H1 (cell line): ENCODE measurements around the gene DCDC1. TPM values are rescaled to one million over a fixed set of nuclear protein-coding genes. Genes with fewer than 3 reads are reported as not detected.

ENCODE experiments used
- CTCF ChIA-PET: fragments of 300-600 bp; sonication (Branson Sonifier 250); formaldehyde crosslinking; loops from one replicate; lab custom pipeline; 2021; ENCODE audit not compliant: partially characterized antibody; lab: Charles Lee
- POLR2A ChIA-PET: fragments of 300-600 bp; sonication (Branson Sonifier 250); formaldehyde crosslinking; loops from one replicate; lab custom pipeline; 2021; ENCODE audit warnings: inconsistent platforms; ENCODE audit not compliant: partially characterized antibody; lab: Charles Lee
- DNase-seq, 2 experiments: peaks; one replicate each; pipeline versions ENCODE4 v3.0.0 to v3.0.0-alpha.2; 2010 to 2022; ENCODE audit warnings: low spot score in 2 of 2, low read depth in 1 of 2, mixed read lengths in 1 of 2
- FAIRE-seq: peaks from 2 replicates; lab custom pipeline; 2011; peaks lifted over from hg19 to GRCh38; lab: Jason Lieb, UNC
- H2AFZ ChIP-seq: 2 replicates; pipeline ENCODE4 v1.8.1; 2012; ENCODE audit warnings: low read length, inconsistent platforms
- H2AK5ac ChIP-seq: 2 replicates; pipeline ENCODE4 v1.6.1; 2013; ENCODE audit warnings: low read depth, low read length
- H2BK120ac ChIP-seq: replicated peaks from 2 replicates; pipeline ENCODE3; 2013; ENCODE audit warnings: low read depth, low read length, inconsistent platforms
- H2BK12ac ChIP-seq: 2 replicates; pipeline ENCODE4 v1.6.1; 2013; ENCODE audit warnings: low read depth, low read length
- H2BK15ac ChIP-seq: 2 replicates; pipeline ENCODE4 v1.6.1; 2013; ENCODE audit warnings: low read length
- H2BK20ac ChIP-seq: 2 replicates; pipeline ENCODE4 v1.6.1; 2013; ENCODE audit warnings: low read length
- H2BK5ac ChIP-seq: 2 replicates; pipeline ENCODE4 v1.6.1; 2013; ENCODE audit warnings: low read depth, low read length
- H3K14ac ChIP-seq: 2 replicates; pipeline ENCODE4 v1.6.1; 2013; ENCODE audit warnings: inconsistent platforms; ENCODE audit not compliant: insufficient read length
- H3K18ac ChIP-seq: 2 replicates; pipeline ENCODE4 v1.6.1; 2013; ENCODE audit warnings: low read length; ENCODE audit errors: extremely low read depth
- H3K23ac ChIP-seq: 2 replicates; pipeline ENCODE4 v1.6.1; 2013; ENCODE audit warnings: inconsistent platforms; ENCODE audit not compliant: insufficient read length
- H3K23me2 ChIP-seq: 2 replicates; pipeline ENCODE4 v1.6.1; 2013; ENCODE audit warnings: low read depth, low read length
- H3K27ac ChIP-seq: 2 replicates; pipeline ENCODE4 v1.6.1; 2011; ENCODE audit warnings: low read depth, low read length, inconsistent platforms
- H3K27me3 ChIP-seq, 4 experiments: replicated peaks in 1 of 4; 1 replicate in 1 of 4; 2 replicates in 3 of 4; pipeline versions ENCODE4 v1.6.1 to v1.8.1; 2011 to 2013; ENCODE audit warnings: low read length in 3 of 4, mild to moderate bottlenecking in 3 of 4, inconsistent platforms in 2 of 4, mixed read lengths in 2 of 4, moderate library complexity in 1 of 4; ENCODE audit not compliant: control insufficient read depth in 3 of 4, insufficient read depth in 3 of 4; ENCODE audit errors: extremely low read depth in 1 of 4
- H3K36me3 ChIP-seq, 4 experiments: 2 replicates each; pipeline versions ENCODE4 v1.6.1 to v1.8.1; 2011 to 2013; ENCODE audit warnings: mild to moderate bottlenecking in 4 of 4, low read length in 3 of 4, moderate library complexity in 2 of 4, control low read depth in 1 of 4, inconsistent platforms in 1 of 4; ENCODE audit not compliant: insufficient read depth in 4 of 4, control insufficient read depth in 2 of 4
- H3K4ac ChIP-seq: replicated peaks from 2 replicates; pipeline ENCODE3; 2013; ENCODE audit warnings: low read length, low read depth, mixed read lengths, inconsistent platforms; ENCODE audit not compliant: insufficient read length
- H3K4me1 ChIP-seq, 4 experiments: replicated peaks in 1 of 4; 1 replicate in 1 of 4; 2 replicates in 3 of 4; pipeline versions ENCODE4 v1.6.1 to v1.8.1; 2011 to 2013; ENCODE audit warnings: low read length in 3 of 4, inconsistent platforms in 2 of 4, mixed read lengths in 1 of 4; ENCODE audit not compliant: insufficient read depth in 4 of 4, control insufficient read depth in 3 of 4
- H3K4me2 ChIP-seq, 2 experiments: 2 replicates each; pipeline versions ENCODE4 v1.6.1 to v1.8.1; 2011 to 2013; ENCODE audit warnings: low read depth in 2 of 2, low read length in 2 of 2, control low read depth in 1 of 2, inconsistent platforms in 1 of 2, mild to moderate bottlenecking in 1 of 2; ENCODE audit not compliant: insufficient read depth in 1 of 2
- H3K4me3 ChIP-seq, 4 experiments: fragments of 200-600, 300-600 bp in 1 of 4; sonication (generic), shearing (Covaris generic), sonication (Bioruptor Twin) in 1 of 4; 2 replicates each; pipeline versions ENCODE4 v1.5.1 to v1.8.1; 2011 to 2016; ENCODE audit warnings: low read length in 4 of 4, low read depth in 3 of 4, control low read depth in 2 of 4, inconsistent platforms in 2 of 4, mild to moderate bottlenecking in 2 of 4, mixed read lengths in 1 of 4, moderate library complexity in 1 of 4; ENCODE audit not compliant: insufficient read depth in 2 of 4; ENCODE audit errors: extremely low read depth in 1 of 4
- H3K56ac ChIP-seq: replicated peaks from 2 replicates; pipeline ENCODE3; 2013; ENCODE audit warnings: low read depth, mild to moderate bottlenecking, mixed read lengths, low read length, inconsistent platforms; ENCODE audit not compliant: insufficient read length
- H3K79me1 ChIP-seq: 2 replicates; pipeline ENCODE4 v1.6.1; 2013; ENCODE audit warnings: low read depth, low read length, control low read depth
- H3K79me2 ChIP-seq, 2 experiments: 2 replicates each; pipeline versions ENCODE4 v1.6.1 to v1.8.1; 2012 to 2013; ENCODE audit warnings: low read length in 2 of 2, mild to moderate bottlenecking in 2 of 2, inconsistent platforms in 1 of 2; ENCODE audit not compliant: insufficient read depth in 2 of 2, control insufficient read depth in 1 of 2
- H3K9ac ChIP-seq, 4 experiments: replicated peaks in 1 of 4; 1 replicate in 1 of 4; 2 replicates in 3 of 4; pipeline versions ENCODE4 v1.6.1 to v1.8.1; 2011 to 2013; ENCODE audit warnings: low read depth in 3 of 4, low read length in 3 of 4, control low read depth in 2 of 4, mild to moderate bottlenecking in 2 of 4, moderate library complexity in 2 of 4, inconsistent platforms in 1 of 4; ENCODE audit errors: extremely low read depth in 1 of 4
- H3K9me3 ChIP-seq, 2 experiments: 2 replicates each; pipeline versions ENCODE4 v1.6.1 to v1.8.1; 2012 to 2013; ENCODE audit warnings: mild to moderate bottlenecking in 2 of 2, moderate library complexity in 2 of 2, control low read depth in 1 of 2, inconsistent platforms in 1 of 2, low read depth in 1 of 2, low read length in 1 of 2, mixed read lengths in 1 of 2; ENCODE audit not compliant: insufficient read depth in 2 of 2
- H4K20me1 ChIP-seq, 2 experiments: replicated peaks in 1 of 2; 2 replicates each; pipeline versions ENCODE3 to v1.8.1; 2011 to 2013; ENCODE audit warnings: inconsistent platforms in 2 of 2, low read length in 2 of 2, mild to moderate bottlenecking in 1 of 2; ENCODE audit not compliant: insufficient read depth in 2 of 2, control insufficient read depth in 1 of 2
- H4K5ac ChIP-seq: 2 replicates; pipeline ENCODE4 v1.6.1; 2013; ENCODE audit warnings: low read length, low read depth, mixed read lengths, inconsistent platforms; ENCODE audit not compliant: insufficient read length
- H4K8ac ChIP-seq: 2 replicates; pipeline ENCODE4 v1.8.0; 2013; ENCODE audit warnings: mild to moderate bottlenecking, moderate library complexity, low read length, inconsistent platforms; ENCODE audit not compliant: insufficient read depth; ENCODE audit errors: extremely low read depth
- H4K91ac ChIP-seq: replicated peaks from 2 replicates; pipeline ENCODE3; 2013; ENCODE audit warnings: low read length, mixed read lengths, inconsistent platforms; ENCODE audit not compliant: insufficient read length
- RAD21 ChIP-seq, 2 experiments: IDR thresholded peaks in 1 of 2; conservative IDR thresholded peaks in 1 of 2; 2 replicates each; pipeline ENCODE4 v1.6.1; 2011; ENCODE audit warnings: low read depth in 2 of 2, low read length in 2 of 2, improper control_type of control experiment in 1 of 2, inconsistent platforms in 1 of 2, mild to moderate bottlenecking in 1 of 2, moderate library complexity in 1 of 2
- WGBS, 2 experiments: shearing (Covaris generic) in 1 of 2; methylation state at CpG; one replicate each; pipeline versions ENCODE4 v1.1.6 to v1.1.7; 2013 to 2015; ENCODE audit warnings: low lambda C conversion rate in 2 of 2, mixed read lengths in 2 of 2, inconsistent platforms in 1 of 2, low coverage in 1 of 2, missing lambda C conversion rate in 1 of 2; ENCODE audit not compliant: insufficient replicate concordance in 2 of 2, insufficient coverage in 1 of 2, insufficient read length in 1 of 2; ENCODE audit errors: extremely low coverage in 1 of 2, missing lambda C conversion rate in 1 of 2; 5-methylcytosine and 5-hydroxymethylcytosine counted together
- polyA plus RNA-seq, 7 experiments: library from polyadenylated mRNA; depleted of rRNA in 3 of 7; stranded (reverse) in 5 of 7; unstranded in 2 of 7; fragments of >200 nt in 5 of 7; fragments of 200-250 nt in 2 of 7; gene quantifications; 1 replicate in 5 of 7; 2 replicates in 1 of 7; 4 replicates in 1 of 7; pipeline versions ENCODE4 v1.2.1 to v1.2.3, GENCODE V29; 2011 to 2013; ENCODE audit warnings: missing spikeins in 2 of 7, mixed read lengths in 2 of 7
- total RNA-seq: library from RNA; stranded (reverse); fragmentation: NEBNext Ultra II Directional; extraction: Animal tissue kit (Norgen Biotek cat#: 25700); gene quantifications from 2 replicates; pipeline ENCODE4 v1.2.1, GENCODE V29; 2021
- TF ChIP-seq, protein P1 (sequence below): IDR thresholded peaks from 2 replicates; pipeline ENCODE4 v1.6.1; 2012; ENCODE audit warnings: inconsistent platforms

Gene DCDC1
- total and polyA plus RNA-seq, 2 of the 8 experiments (the other 6 are each of a cell fraction or from before 2014, with no cell fraction given): 0.15 to 0.56 TPM

DNA sequence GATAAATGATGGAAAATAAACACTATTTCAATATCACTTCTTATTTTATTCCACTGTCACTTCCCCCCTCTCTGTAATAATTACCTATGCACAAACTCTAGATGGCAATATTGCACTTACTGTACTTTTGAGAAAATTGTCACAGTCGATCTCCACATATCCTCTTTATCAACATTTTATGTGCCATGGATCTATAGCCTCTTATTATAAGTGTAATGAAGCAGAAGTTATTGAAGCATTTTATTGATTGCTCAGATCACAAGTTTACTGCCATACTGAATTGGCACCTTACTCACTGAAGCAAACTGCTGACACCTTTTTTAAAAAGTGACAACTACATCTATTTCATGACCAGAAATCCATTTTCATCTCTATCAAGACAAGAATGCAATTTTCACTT, 133.4 kb downstream of the DCDC1 start:
- WGBS, 2 experiments: 76% methylated on average over 1 of the region's 1 CpG; no CpG with 5 or more reads in 1 of the 2 experiments
- ChIA-PET POLR2A (no interaction called here), CTCF (interaction anchor here (0.7 to 4.1 kb wide), 4 partner anchors 24 to 940 kb away, joined by 4 to 35 read pairs (median 6); no protein-coding TSS in a partner anchor)
- Histone ChIP-seq H3K79me1 (no peaks in the 10 kb centered on the region), H3K23ac (no peak overlapping the region), H2BK15ac (no peak overlapping the region; the same call in 1 of the 2 replicates), H3K23me2 (no peaks in the 10 kb centered on the region), H3K27me3 (no peaks in the 10 kb centered on the region), H3K4me2 (no peak overlapping the region), H2AFZ (no peak overlapping the region), H2BK12ac (no peak overlapping the region), H3K4me3 (no peak overlapping the region), H3K79me2 (no peaks in the 10 kb centered on the region), H2AK5ac (no peak overlapping the region), H3K9ac (peak overlapping the region in 1 of 4 experiments; percentile 34; a peak in 1 of 7 replicates), H3K27ac (no peak overlapping the region), H4K91ac (no peak overlapping the region), H3K4me1 (peaks cover 0 to 7% (median 2%) of the 10 kb centered on the region in 4 experiments; a peak in 2 of 7 replicates), H2BK5ac (no peak overlapping the region), H4K5ac (no peak overlapping the region), H3K9me3 (no peaks in the 10 kb centered on the region), H3K4ac (no peak overlapping the region), H3K18ac (no peak overlapping the region), H3K14ac (no peak overlapping the region), H2BK120ac (no peak overlapping the region), H3K36me3 (no peaks in the 10 kb centered on the region), H4K8ac (no peak overlapping the region), H4K20me1 (no peaks in the 10 kb centered on the region), H2BK20ac (no peak overlapping the region), H3K56ac (no peak overlapping the region)
- FAIRE-seq (peak; percentile 19), DNase-seq (no peak)
- peak; percentile 44 to 50 for TF ChIP-seq RAD21 (IDR thresholded peaks at IDR 0.05 in 1 of 2, conservative IDR thresholded peaks at IDR 0.05 in 1 of 2; ENCODE audit: low read depth in 2 of 2, low read length in 2 of 2)
- TF ChIP-seq, protein P1, sequence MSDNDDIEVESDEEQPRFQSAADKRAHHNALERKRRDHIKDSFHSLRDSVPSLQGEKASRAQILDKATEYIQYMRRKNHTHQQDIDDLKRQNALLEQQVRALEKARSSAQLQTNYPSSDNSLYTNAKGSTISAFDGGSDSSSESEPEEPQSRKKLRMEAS: no peak
